IMR-90 (cell line): ENCODE data around the gene ZNF609. TPM values are rescaled to one million over a fixed set of nuclear protein-coding genes. Genes with fewer than 3 reads are reported as not detected.

Experiments
- ATAC-seq: fragments of 200-7000 bp; cut with Tn5 transposase; 2 replicates; pipeline ENCODE4 v1.9.1; 2020; ENCODE audit warnings: low read depth, mild to moderate bottlenecking, moderate library complexity
- BruUV-seq: library from RNA; stranded (reverse); fragments of 400-500 nt; replicated peaks from 2 replicates; lab custom pipeline; 2021; lab: Mats Ljungman, UMichigan
- CTCF ChIA-PET: fragments of 300-600 bp; formaldehyde crosslinking; extraction: SDS; loops from one replicate; lab custom pipeline; 2021; ENCODE audit warnings: antibody characterized with exemption; lab: Yijun Ruan, JAX
- POLR2A ChIA-PET: fragments of 300-600 bp; sonication (Branson Sonifier 250); formaldehyde crosslinking; loops from one replicate; lab custom pipeline; 2022; ENCODE audit warnings: antibody characterized with exemption; ENCODE audit not compliant: unreplicated experiment; lab: Charles Lee
- DNase-seq: peaks from one replicate; pipeline ENCODE4 v3.0.0; 2013
- H2AFZ ChIP-seq: replicated peaks from 2 replicates; pipeline ENCODE3; 2013; ENCODE audit warnings: low read length, mild to moderate bottlenecking; ENCODE audit not compliant: poor library complexity
- H2AK5ac ChIP-seq: 2 replicates; pipeline ENCODE4 v1.6.1; 2013; ENCODE audit warnings: low read depth, low read length, inconsistent platforms
- H2AK9ac ChIP-seq: replicated peaks from 2 replicates; pipeline ENCODE3; 2013; ENCODE audit warnings: mild to moderate bottlenecking, low read depth, low read length, moderate library complexity; ENCODE audit not compliant: poor library complexity
- H2BK120ac ChIP-seq: 2 replicates; pipeline ENCODE4 v1.6.1; 2013; ENCODE audit warnings: low read depth, low read length, inconsistent platforms
- H2BK15ac ChIP-seq: 3 replicates; pipeline ENCODE4 v1.6.1; 2013; ENCODE audit warnings: low read depth, low read length, inconsistent platforms
- H2BK20ac ChIP-seq: 2 replicates; pipeline ENCODE4 v1.6.1; 2013; ENCODE audit warnings: low read depth, mild to moderate bottlenecking, inconsistent platforms, low read length, moderate library complexity
- H2BK5ac ChIP-seq: 2 replicates; pipeline ENCODE4 v1.6.1; 2013; ENCODE audit warnings: mild to moderate bottlenecking, low read depth, low read length, inconsistent platforms; ENCODE audit not compliant: poor library complexity, severe bottlenecking
- H3K14ac ChIP-seq: replicated peaks from 2 replicates; pipeline ENCODE4 v1.6.1; 2013; ENCODE audit warnings: low read depth, low read length, inconsistent platforms
- H3K18ac ChIP-seq: 2 replicates; pipeline ENCODE4 v1.6.1; 2013; ENCODE audit warnings: low read depth, low read length, control low read depth
- H3K23ac ChIP-seq: 2 replicates; pipeline ENCODE4 v1.6.1; 2013; ENCODE audit warnings: low read depth, low read length, inconsistent platforms
- H3K27ac ChIP-seq: 2 replicates; pipeline ENCODE4 v1.5.1; 2013; ENCODE audit warnings: mild to moderate bottlenecking, control low read depth, low read length; ENCODE audit not compliant: insufficient read depth
- H3K27me3 ChIP-seq: 2 replicates; pipeline ENCODE4 v1.6.1; 2013; ENCODE audit warnings: low read length; ENCODE audit not compliant: control insufficient read depth, insufficient read depth
- H3K36me3 ChIP-seq: 2 replicates; pipeline ENCODE4 v1.6.1; 2013; ENCODE audit warnings: low read length, mixed read lengths; ENCODE audit not compliant: control insufficient read depth, insufficient read depth
- H3K4ac ChIP-seq: 2 replicates; pipeline ENCODE4 v1.6.1; 2013; ENCODE audit warnings: low read depth, low read length, inconsistent platforms
- H3K4me1 ChIP-seq: 2 replicates; pipeline ENCODE4 v1.6.1; 2013; ENCODE audit warnings: low read length, mixed read lengths; ENCODE audit not compliant: control insufficient read depth, insufficient read depth
- H3K4me2 ChIP-seq: 2 replicates; pipeline ENCODE4 v1.6.1; 2013; ENCODE audit warnings: low read depth, mild to moderate bottlenecking, control low read depth, low read length, moderate library complexity
- H3K4me3 ChIP-seq: 2 replicates; pipeline ENCODE4 v1.5.1; 2013; ENCODE audit warnings: low read depth, mild to moderate bottlenecking, control low read depth, low read length, moderate library complexity; ENCODE audit not compliant: insufficient read depth
- H3K56ac ChIP-seq: 2 replicates; pipeline ENCODE4 v1.6.1; 2013; ENCODE audit warnings: low read length, inconsistent platforms; ENCODE audit not compliant: insufficient read depth; ENCODE audit errors: extremely low read depth
- H3K79me1 ChIP-seq, 2 experiments: 2 replicates each; pipeline ENCODE4 v1.6.1; 2013; ENCODE audit warnings: low read length in 2 of 2, inconsistent platforms in 1 of 2, low read depth in 1 of 2
- H3K9ac ChIP-seq: 2 replicates; pipeline ENCODE4 v1.6.1; 2013; ENCODE audit warnings: low read depth, low read length, control low read depth
- H3K9me1 ChIP-seq: 2 replicates; pipeline ENCODE4 v1.6.1; 2013; ENCODE audit warnings: low read length, inconsistent platforms; ENCODE audit not compliant: insufficient read depth
- H3K9me3 ChIP-seq: 2 replicates; pipeline ENCODE4 v1.6.1; 2013; ENCODE audit warnings: low read length; ENCODE audit not compliant: control insufficient read depth, insufficient read depth
- H4K20me1 ChIP-seq: 2 replicates; pipeline ENCODE4 v1.6.1; 2013; ENCODE audit warnings: low read length, inconsistent platforms; ENCODE audit not compliant: insufficient read depth
- H4K5ac ChIP-seq: 2 replicates; pipeline ENCODE4 v1.6.1; 2013; ENCODE audit warnings: mild to moderate bottlenecking, low read depth, low read length, control low read depth
- H4K8ac ChIP-seq, 2 experiments: 2 replicates each; pipeline ENCODE4 v1.6.1; 2013; ENCODE audit warnings: low read depth in 2 of 2, low read length in 2 of 2, control low read depth in 1 of 2, inconsistent platforms in 1 of 2
- H4K91ac ChIP-seq: 2 replicates; pipeline ENCODE4 v1.6.1; 2013; ENCODE audit warnings: low read depth, low read length, inconsistent platforms; ENCODE audit not compliant: insufficient read depth
- MAFK ChIP-seq: IDR thresholded peaks from 2 replicates; pipeline ENCODE4 v1.6.1; 2012; ENCODE audit warnings: low read depth, low read length, improper control_type of control experiment
- NFE2L2 ChIP-seq: fragments of 150-350 bp; IDR thresholded peaks from 2 replicates; pipeline ENCODE4 v1.6.1; 2016; ENCODE audit warnings: low read depth, mild to moderate bottlenecking, low read length
- RAD21 ChIP-seq: IDR thresholded peaks from 2 replicates; pipeline ENCODE4 v1.6.1; 2012; ENCODE audit warnings: low read length, improper control_type of control experiment
- WGBS, 2 experiments: methylation state at CpG; one replicate each; pipeline versions ENCODE4 v1.1.5 to v1.1.7; 2013; ENCODE audit warnings: missing lambda C conversion rate in 2 of 2; ENCODE audit not compliant: insufficient read length in 1 of 2; ENCODE audit errors: extremely low coverage in 2 of 2; 5-methylcytosine and 5-hydroxymethylcytosine counted together
- dilution Hi-C: fragments of 300-500 bp; cut with HindIII; formaldehyde crosslinking; loops from one replicate; pipeline ENCODE4 v1.14.3; 2018; ENCODE audit warnings: low sequenced_read_pairs; ENCODE audit not compliant: unreplicated experiment
- in situ Hi-C: fragments of 300-500 bp; cut with MboI; formaldehyde crosslinking; loops from 3 replicates; pipeline ENCODE4 v1.14.3; 2019; ENCODE audit warnings: low sequenced_read_pairs, inconsistent platforms, mixed read lengths
- intact Hi-C: fragments of 100-400 bp; cut with micrococcal nuclease; formaldehyde crosslinking; loops from 2 replicates; pipeline ENCODE4 v1.10.0; 2022
- polyA plus RNA-seq, 3 experiments: library from polyadenylated mRNA; depleted of rRNA; stranded (reverse); fragments of >200 nt; gene quantifications; 2 replicates each; pipeline ENCODE4 v1.2.3, GENCODE V29; 2012; ENCODE audit warnings: low replicate concordance in 1 of 3
- total RNA-seq: library from RNA; depleted of rRNA; stranded (reverse); fragments of >200 nt; gene quantifications from 2 replicates; pipeline ENCODE4 v1.2.3, GENCODE V29; 2012
- TF ChIP-seq, protein P1 (sequence below): fragments of 150-350 bp; IDR thresholded peaks from 2 replicates; pipeline ENCODE4 v1.6.1; 2017; ENCODE audit warnings: mild to moderate bottlenecking, antibody characterized with exemption, low read length, low read depth
- TF ChIP-seq, protein P2 (sequence below): conservative IDR thresholded peaks from 2 replicates; pipeline ENCODE4 v1.5.1; 2012; ENCODE audit warnings: mild to moderate bottlenecking, low read depth, low read length, improper control_type of control experiment

Gene ZNF609
- total and polyA plus RNA-seq, 2 of the 4 experiments (the other 2 are of a cell fraction) = 10.4 to 12.5 TPM

- Histone ChIP-seq H3K56ac (no peak overlapping the region), H4K91ac (no peak overlapping the region), H2AK9ac (no peak overlapping the region), H3K4me1 (no peaks in the 10 kb centered on the region), H2BK120ac (no peak overlapping the region), H4K20me1 (peaks cover 42% of the 10 kb centered on the region), H2AK5ac (no peak overlapping the region), H3K9me1 (peaks cover 12% of the 10 kb centered on the region; the same call in 1 of the 2 replicates), H3K27ac (no peak overlapping the region), H3K4me2 (no peak overlapping the region), H3K9ac (no peak overlapping the region), H3K4ac (no peak overlapping the region), H3K79me1 (peaks cover 14 to 71% of the 10 kb centered on the region in 2 experiments), H3K23ac (no peak overlapping the region), H4K5ac (no peak overlapping the region), H3K18ac (no peak overlapping the region), H3K36me3 (peaks cover 4% of the 10 kb centered on the region; the same call in 1 of the 2 replicates), H3K14ac (no peak overlapping the region), H4K8ac (no peak overlapping the region), H2BK15ac (no peak overlapping the region), H3K9me3 (no peaks in the 10 kb centered on the region), H2BK5ac (no peak overlapping the region), H2BK20ac (no peak overlapping the region), H3K4me3 (no peak overlapping the region), H2AFZ (no peak overlapping the region), H3K27me3 (no peaks in the 10 kb centered on the region)
- intact Hi-C loops (no loop called here), dilution Hi-C loops (no loop called here), in situ Hi-C loops (no loop called here)
- 100% methylated on average over 1 of the region's 2 CpGs; no CpG with 5 or more reads in 1 of the 2 experiments for WGBS, 2 experiments
- POLR2A ChIA-PET = no interaction called here
- DNase-seq = no peak
- BruUV-seq = no TSS peak
- no peak for ATAC-seq
- CTCF ChIA-PET = no interaction called here
- TF ChIP-seq NFE2L2 (no peak), RAD21 (no peak), MAFK (no peak)
- TF ChIP-seq, protein P1, sequence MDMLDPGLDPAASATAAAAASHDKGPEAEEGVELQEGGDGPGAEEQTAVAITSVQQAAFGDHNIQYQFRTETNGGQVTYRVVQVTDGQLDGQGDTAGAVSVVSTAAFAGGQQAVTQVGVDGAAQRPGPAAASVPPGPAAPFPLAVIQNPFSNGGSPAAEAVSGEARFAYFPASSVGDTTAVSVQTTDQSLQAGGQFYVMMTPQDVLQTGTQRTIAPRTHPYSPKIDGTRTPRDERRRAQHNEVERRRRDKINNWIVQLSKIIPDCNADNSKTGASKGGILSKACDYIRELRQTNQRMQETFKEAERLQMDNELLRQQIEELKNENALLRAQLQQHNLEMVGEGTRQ = no peak
- TF ChIP-seq, protein P2, sequence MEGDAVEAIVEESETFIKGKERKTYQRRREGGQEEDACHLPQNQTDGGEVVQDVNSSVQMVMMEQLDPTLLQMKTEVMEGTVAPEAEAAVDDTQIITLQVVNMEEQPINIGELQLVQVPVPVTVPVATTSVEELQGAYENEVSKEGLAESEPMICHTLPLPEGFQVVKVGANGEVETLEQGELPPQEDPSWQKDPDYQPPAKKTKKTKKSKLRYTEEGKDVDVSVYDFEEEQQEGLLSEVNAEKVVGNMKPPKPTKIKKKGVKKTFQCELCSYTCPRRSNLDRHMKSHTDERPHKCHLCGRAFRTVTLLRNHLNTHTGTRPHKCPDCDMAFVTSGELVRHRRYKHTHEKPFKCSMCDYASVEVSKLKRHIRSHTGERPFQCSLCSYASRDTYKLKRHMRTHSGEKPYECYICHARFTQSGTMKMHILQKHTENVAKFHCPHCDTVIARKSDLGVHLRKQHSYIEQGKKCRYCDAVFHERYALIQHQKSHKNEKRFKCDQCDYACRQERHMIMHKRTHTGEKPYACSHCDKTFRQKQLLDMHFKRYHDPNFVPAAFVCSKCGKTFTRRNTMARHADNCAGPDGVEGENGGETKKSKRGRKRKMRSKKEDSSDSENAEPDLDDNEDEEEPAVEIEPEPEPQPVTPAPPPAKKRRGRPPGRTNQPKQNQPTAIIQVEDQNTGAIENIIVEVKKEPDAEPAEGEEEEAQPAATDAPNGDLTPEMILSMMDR = no peak
These were observed 100.6 kb downstream of the ZNF609 start for GRCh38 chr15:64560998-64561397.
